Measurements from ENCODE around the gene TPP2.

DNA sequence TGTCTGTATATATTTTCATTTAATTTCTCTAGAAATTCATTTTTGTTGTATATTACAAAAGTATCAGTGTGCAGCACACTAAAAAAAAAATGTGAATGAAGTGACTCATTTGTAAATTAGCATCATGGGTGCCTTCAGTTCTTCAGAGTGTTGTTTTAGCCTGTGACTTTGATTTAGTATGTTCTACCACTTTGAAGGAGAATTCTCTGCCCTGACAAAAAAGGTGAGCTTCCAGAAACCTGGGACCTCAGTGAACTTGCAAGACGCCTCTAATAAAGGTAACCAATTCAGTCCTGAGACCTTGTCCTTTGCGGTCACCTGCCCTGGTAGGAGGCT, 95.7 kb downstream of the TPP2 start:
- TF ChIP-seq, protein P1, sequence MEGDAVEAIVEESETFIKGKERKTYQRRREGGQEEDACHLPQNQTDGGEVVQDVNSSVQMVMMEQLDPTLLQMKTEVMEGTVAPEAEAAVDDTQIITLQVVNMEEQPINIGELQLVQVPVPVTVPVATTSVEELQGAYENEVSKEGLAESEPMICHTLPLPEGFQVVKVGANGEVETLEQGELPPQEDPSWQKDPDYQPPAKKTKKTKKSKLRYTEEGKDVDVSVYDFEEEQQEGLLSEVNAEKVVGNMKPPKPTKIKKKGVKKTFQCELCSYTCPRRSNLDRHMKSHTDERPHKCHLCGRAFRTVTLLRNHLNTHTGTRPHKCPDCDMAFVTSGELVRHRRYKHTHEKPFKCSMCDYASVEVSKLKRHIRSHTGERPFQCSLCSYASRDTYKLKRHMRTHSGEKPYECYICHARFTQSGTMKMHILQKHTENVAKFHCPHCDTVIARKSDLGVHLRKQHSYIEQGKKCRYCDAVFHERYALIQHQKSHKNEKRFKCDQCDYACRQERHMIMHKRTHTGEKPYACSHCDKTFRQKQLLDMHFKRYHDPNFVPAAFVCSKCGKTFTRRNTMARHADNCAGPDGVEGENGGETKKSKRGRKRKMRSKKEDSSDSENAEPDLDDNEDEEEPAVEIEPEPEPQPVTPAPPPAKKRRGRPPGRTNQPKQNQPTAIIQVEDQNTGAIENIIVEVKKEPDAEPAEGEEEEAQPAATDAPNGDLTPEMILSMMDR (IDR thresholded peaks at IDR 0.05; ENCODE audit: low read depth, low read length), result no peak
- no peak for TF ChIP-seq EZH2phosphoT487 (IDR thresholded peaks at IDR 0.05; ENCODE audit: low read depth)
